GM12878 (cell line): Measurements from ENCODE around the gene FSTL1. TPM values are rescaled to one million over a fixed set of nuclear protein-coding genes. Genes with fewer than 3 reads are reported as not detected.

Experiments
- ATAC-seq: fragments of 200-7000 bp; cut with Tn5 transposase; 3 replicates; pipeline ENCODE4 v1.9.1; 2020; ENCODE audit warnings: mild to moderate bottlenecking, moderate library complexity
- BruUV-seq: library from RNA; stranded (reverse); fragments of 400-500 nt; replicated peaks from 2 replicates; lab custom pipeline; 2021; lab: Mats Ljungman, UMichigan
- CTCF ChIA-PET: fragments of 300-600 bp; sonication (Branson Sonifier 250); formaldehyde crosslinking; extraction: SDS; loops from one replicate; lab custom pipeline; 2021; ENCODE audit warnings: inconsistent platforms; lab: Yijun Ruan, JAX
- POLR2A ChIA-PET: fragments of 350-600 bp; formaldehyde crosslinking; extraction: SDS; loops from one replicate; lab custom pipeline; 2021; ENCODE audit warnings: inconsistent platforms; lab: Charles Lee
- RAD21 ChIA-PET: fragments of 300-600 bp; sonication (Branson Sonifier 250); formaldehyde crosslinking; loops from one replicate; lab custom pipeline; 2023; ENCODE audit warnings: antibody characterized with exemption; ENCODE audit not compliant: unreplicated experiment; lab: Charles Lee
- SMC1A ChIA-PET: fragments of 300-600 bp; sonication (Branson Sonifier 250); formaldehyde crosslinking; loops from one replicate; lab custom pipeline; 2023; ENCODE audit not compliant: unreplicated experiment, uncharacterized antibody; lab: Charles Lee
- DNase-seq: peaks from one replicate; pipeline ENCODE4 v3.0.0-alpha.2; 2011; ENCODE audit warnings: low read depth, low spot score
- FAIRE-seq: peaks from 3 replicates; lab custom pipeline; 2011; peaks lifted over from hg19 to GRCh38; lab: Jason Lieb, UNC
- H2AFZ ChIP-seq: 2 replicates; pipeline ENCODE4 v1.6.0; 2011; ENCODE audit warnings: low read depth, low read length, control low read depth; ENCODE audit not compliant: control insufficient read depth
- H3K27ac ChIP-seq: 2 replicates; pipeline ENCODE4 v1.5.1; 2011; ENCODE audit warnings: control low read depth; ENCODE audit not compliant: control insufficient read depth, insufficient read depth
- H3K27me3 ChIP-seq, 2 experiments: replicated peaks in 1 of 2; 2 replicates each; pipeline versions ENCODE4 v1.6.0 to v1.6.1; 2011; ENCODE audit warnings: low read length in 1 of 2; ENCODE audit not compliant: control insufficient read depth in 2 of 2, insufficient read depth in 2 of 2
- H3K36me3 ChIP-seq, 2 experiments: 2 replicates each; pipeline ENCODE4 v1.5.1; 2011; ENCODE audit warnings: low read length in 1 of 2; ENCODE audit not compliant: control insufficient read depth in 2 of 2, insufficient read depth in 2 of 2
- H3K4me1 ChIP-seq: 2 replicates; pipeline ENCODE4 v1.6.1; 2011; ENCODE audit warnings: mild to moderate bottlenecking, low read length, moderate library complexity, mixed read lengths; ENCODE audit not compliant: control insufficient read depth, insufficient read depth
- H3K4me2 ChIP-seq: 2 replicates; pipeline ENCODE4 v1.6.0; 2011; ENCODE audit warnings: control low read depth; ENCODE audit not compliant: control insufficient read depth, insufficient read depth
- H3K4me3 ChIP-seq: fragments of 200-600 bp; sonication (generic); 2 replicates; pipeline ENCODE4 v1.5.1; 2016
- H3K79me2 ChIP-seq: 2 replicates; pipeline ENCODE4 v1.6.0; 2011; ENCODE audit warnings: low read length; ENCODE audit not compliant: control insufficient read depth, insufficient read depth
- H3K9ac ChIP-seq: 2 replicates; pipeline ENCODE4 v1.8.0; 2011; ENCODE audit warnings: low read length, control low read depth, mixed read lengths; ENCODE audit not compliant: control insufficient read depth, insufficient read depth
- H3K9me3 ChIP-seq: replicated peaks from 3 replicates; pipeline ENCODE4 v1.5.1; 2011; ENCODE audit warnings: mild to moderate bottlenecking, low read length; ENCODE audit not compliant: control insufficient read depth, insufficient read depth
- H4K20me1 ChIP-seq: 2 replicates; pipeline ENCODE4 v1.6.0; 2011; ENCODE audit not compliant: control insufficient read depth, insufficient read depth
- E2F8 ChIP-seq: fragments of 450-650 bp; IDR thresholded peaks from 2 replicates; pipeline ENCODE4 v1.6.1; 2018; ENCODE audit warnings: mild to moderate bottlenecking, low read depth, moderate library complexity; ENCODE audit not compliant: partially characterized antibody
- EZH2 ChIP-seq: IDR thresholded peaks from 2 replicates; pipeline ENCODE4 v1.6.1; 2012; ENCODE audit warnings: low read depth, mild to moderate bottlenecking, control low read depth, inconsistent platforms, low read length, borderline replicate concordance; ENCODE audit not compliant: control insufficient read depth
- HDAC6 ChIP-seq: fragments of 200-600 bp; sonication (generic); IDR thresholded peaks from one replicate; pipeline ENCODE4 v1.8.0; 2017; ENCODE audit warnings: antibody characterized with exemption; ENCODE audit not compliant: unreplicated experiment
- POLR2A ChIP-seq: IDR thresholded peaks from 2 replicates; pipeline ENCODE4 v1.6.1; 2011; ENCODE audit warnings: low read depth, mild to moderate bottlenecking, low read length
- YY1 ChIP-seq: IDR thresholded peaks from 2 replicates; pipeline ENCODE4 v1.6.1; 2011; ENCODE audit warnings: low read depth, mild to moderate bottlenecking, low read length
- WGBS: methylation state at CpG from one replicate; pipeline ENCODE4 v1.1.6; 2016; ENCODE audit warnings: low lambda C conversion rate; ENCODE audit not compliant: insufficient replicate concordance, insufficient coverage; ENCODE audit errors: missing lambda C conversion rate; 5-methylcytosine and 5-hydroxymethylcytosine counted together
- in situ Hi-C: fragments of 300-500 bp; cut with MboI; formaldehyde crosslinking; loops from 9 replicates; pipeline ENCODE4 v1.14.3; 2018; ENCODE audit warnings: mixed read lengths
- intact Hi-C: fragments of 100-400 bp; cut with micrococcal nuclease; formaldehyde crosslinking; loops from one replicate; pipeline ENCODE4 v1.14.2; 2022; ENCODE audit not compliant: unreplicated experiment
- polyA plus RNA-seq, 11 experiments: library from polyadenylated mRNA; depleted of rRNA in 4 of 11; unstranded in 6 of 11; stranded (reverse) in 5 of 11; fragments of >200 nt; fragmentation: Nextera tagmentation in 4 of 11; fragmentation: Illumina TruSeq in 1 of 11; extraction: Ambion mirVana in 4 of 11; extraction: Trizol in 1 of 11; gene quantifications; 1 replicate in 1 of 11; 2 replicates in 10 of 11; pipeline versions ENCODE4 v1.2.1 to v1.2.3, GENCODE V29; 2011 to 2016; ENCODE audit warnings: inconsistent platforms in 2 of 11, missing spikeins in 2 of 11, low read depth in 1 of 11
- total RNA-seq, 4 experiments: library from RNA; depleted of rRNA in 3 of 4; stranded (reverse); fragments of >200 nt in 3 of 4; fragmentation: Illumina TruSeq in 1 of 4; extraction: Trizol in 1 of 4; gene quantifications; 2 replicates each; pipeline versions ENCODE4 v1.2.1 to v1.2.3, GENCODE V29; 2013 to 2021

The FSTL1 gene
- total and polyA plus RNA-seq, 10 of the 15 experiments (the other 5 are each of a cell fraction or from before 2014, with no cell fraction given) = 0.06 to 1.7 (median 0.32) TPM; not detected in 4

DNA sequence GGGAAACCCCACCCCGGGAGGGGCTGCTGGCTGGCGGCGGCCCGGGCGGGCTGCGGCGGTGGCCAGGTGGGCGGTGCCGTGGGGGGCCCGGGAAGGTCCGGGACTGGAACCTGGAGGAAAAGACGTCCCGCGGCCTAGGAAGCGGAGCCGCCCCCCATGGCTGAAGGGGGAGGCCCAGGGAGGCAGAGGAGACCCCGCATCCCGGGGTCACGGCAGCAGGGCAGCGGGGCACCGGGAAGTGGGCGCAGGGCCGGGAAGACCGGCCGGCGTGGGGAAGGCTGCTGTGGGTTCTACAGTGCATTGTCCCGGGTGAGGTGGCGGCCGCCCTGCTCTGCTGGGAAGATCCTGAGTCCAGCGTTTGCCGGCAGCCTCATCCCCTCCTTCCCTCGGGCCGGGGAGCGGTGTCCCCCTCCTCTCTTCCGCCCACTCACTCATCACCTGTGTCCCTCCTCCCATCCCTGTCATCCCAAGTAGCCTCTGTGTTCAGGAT, 525 bp upstream of the FSTL1 start (continued):
- TF ChIP-seq E2F8 (no peak), YY1 (no peak)

GRCh38 chr3:120449701-120450599, 842 bp downstream of the FSTL1 start:
- intact Hi-C loops = no loop called here
- BruUV-seq = no TSS peak
- 12% methylated on average over 25 of the region's 32 CpGs for WGBS
- Histone ChIP-seq H3K79me2 (no peaks in the 10 kb centered on the region), H3K36me3 (no peaks in the 10 kb centered on the region)
- TF ChIP-seq HDAC6 (peak; percentile 67), EZH2 (0 out of 2 replicates have a peak, but pooled peaks have one; percentile 49), POLR2A (no peak)
- TF ChIP-seq, all 136 proteins: peak for 2
- ATAC-seq (no peak), DNase-seq (no peak), FAIRE-seq (no peak)
- H3K9ac ChIP-seq = no peak overlapping the region
- POLR2A ChIA-PET = no interaction called here
- no peaks in the 10 kb centered on the region for H3K9me3 ChIP-seq
- peak overlapping the region; percentile 60 for H3K4me2 ChIP-seq
- no peaks in the 10 kb centered on the region for H4K20me1 ChIP-seq
- in situ Hi-C loops = no loop called here
- SMC1A ChIA-PET = no interaction called here
- RAD21 ChIA-PET = no interaction called here
- no peaks in the 10 kb centered on the region for H3K4me1 ChIP-seq
- CTCF ChIA-PET = no interaction called here
- peak overlapping the region; percentile 47; the same call in 1 of the 2 replicates for H3K4me3 ChIP-seq
- H3K27ac ChIP-seq = no peak overlapping the region
- peaks cover 9 to 17% of the 10 kb centered on the region in 2 experiments for H3K27me3 ChIP-seq
- H2AFZ ChIP-seq = no peak overlapping the region
